GM23248 (cell line): ENCODE data around the gene OMG.

Experiments used
- EZH2 ChIP-seq: fragments of 200-600 bp; sonication (generic); IDR thresholded peaks from 2 replicates; pipeline ENCODE4 v1.6.1; 2018; ENCODE audit warnings: antibody characterized with exemption, mild to moderate bottlenecking; ENCODE audit not compliant: insufficient read depth, poor library complexity, severe bottlenecking
- EZH2phosphoT487 ChIP-seq: fragments of 200-600 bp; sonication (generic); IDR thresholded peaks from 2 replicates; pipeline ENCODE4 v1.6.1; 2018; ENCODE audit warnings: antibody characterized with exemption, moderate library complexity, mild to moderate bottlenecking, low read depth; ENCODE audit not compliant: insufficient read depth

DNA sequence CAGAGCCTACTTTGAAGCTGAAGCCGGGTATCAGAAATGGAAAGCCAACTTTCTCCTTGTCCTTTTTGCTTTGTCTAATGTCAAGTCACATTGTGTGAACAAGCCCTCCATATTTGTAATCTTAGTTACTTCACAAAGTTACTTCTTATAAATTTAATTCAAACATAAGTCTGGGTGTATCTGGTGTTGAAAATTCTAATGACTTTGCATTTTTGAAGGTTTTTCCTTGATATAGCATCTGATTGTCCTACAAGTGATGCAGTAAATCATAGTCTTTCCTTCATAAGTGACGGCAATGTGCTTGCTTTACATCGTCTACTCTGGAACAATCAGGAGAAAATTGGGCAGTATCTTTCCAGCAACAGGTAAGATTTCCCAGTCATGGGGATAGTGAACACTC lies 36.9 kb downstream of the OMG start:
- TF ChIP-seq EZH2phosphoT487 (no peak), EZH2 (no peak)
